ENCODE measurements around the gene TRIM17. TPM values are rescaled to one million over a fixed set of nuclear protein-coding genes. Genes with fewer than 3 reads are reported as not detected.

TRIM17 gene, protein sequence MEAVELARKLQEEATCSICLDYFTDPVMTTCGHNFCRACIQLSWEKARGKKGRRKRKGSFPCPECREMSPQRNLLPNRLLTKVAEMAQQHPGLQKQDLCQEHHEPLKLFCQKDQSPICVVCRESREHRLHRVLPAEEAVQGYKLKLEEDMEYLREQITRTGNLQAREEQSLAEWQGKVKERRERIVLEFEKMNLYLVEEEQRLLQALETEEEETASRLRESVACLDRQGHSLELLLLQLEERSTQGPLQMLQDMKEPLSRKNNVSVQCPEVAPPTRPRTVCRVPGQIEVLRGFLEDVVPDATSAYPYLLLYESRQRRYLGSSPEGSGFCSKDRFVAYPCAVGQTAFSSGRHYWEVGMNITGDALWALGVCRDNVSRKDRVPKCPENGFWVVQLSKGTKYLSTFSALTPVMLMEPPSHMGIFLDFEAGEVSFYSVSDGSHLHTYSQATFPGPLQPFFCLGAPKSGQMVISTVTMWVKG
- total RNA-seq, result under 1 TPM; 0.67 to 0.69 TPM

DNA sequence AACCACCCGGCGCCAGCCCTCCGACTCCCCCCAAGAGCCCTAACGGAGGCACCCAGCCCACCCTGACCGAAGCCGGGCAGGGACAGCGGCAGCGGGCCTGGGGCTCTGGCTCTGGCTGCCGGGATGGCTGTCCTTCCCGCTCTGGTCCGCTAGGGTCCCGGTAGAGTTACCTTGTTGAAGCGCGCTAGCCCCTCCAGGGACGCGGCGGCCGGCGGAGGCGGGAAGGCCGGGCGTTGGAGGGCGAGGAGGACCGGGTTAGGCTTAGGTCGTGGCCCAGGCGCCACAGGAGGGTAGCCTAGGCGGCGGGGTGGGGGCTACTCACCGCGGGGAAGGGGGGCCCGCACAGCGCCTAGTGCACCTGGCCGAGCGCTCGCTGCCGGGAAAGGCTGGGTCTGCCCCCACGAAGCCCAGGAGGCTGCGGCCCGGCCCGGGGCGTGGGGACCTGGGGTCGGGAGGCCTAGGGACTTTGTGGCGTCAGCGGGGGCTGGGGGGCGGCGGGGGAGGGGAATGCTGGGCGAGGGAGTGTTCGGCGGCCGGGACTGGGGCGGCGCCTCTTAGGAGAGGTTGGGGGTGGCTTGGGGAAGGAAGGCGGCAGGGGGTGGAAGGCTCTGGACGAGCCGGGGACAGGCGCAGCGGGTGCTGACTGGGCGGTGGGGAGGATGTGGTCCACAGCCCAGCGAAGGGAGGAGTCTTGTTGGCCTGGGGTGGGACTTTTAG, at the start of gene TRIM17:
Gene TRIM17 (minus strand): TSS at position 645 of the 717 bp plus-strand sequence. CDS start 1,789 bp downstream, outside the sequence.

Small RNA genes lying within 50 kb of the gene (small RNA-seq; reads per million reads assigned to genes)
- 0 reads per million in 2 donors for gene MIR4666A

Other genes starting within 250 kb of the TRIM17 start
- gene OBSCN, start 208.8 kb downstream of the TRIM17 start, total RNA-seq, result 1 to 10 TPM; 3.4 to 5.7 TPM
- gene TRIM11, start 10.0 kb downstream of the TRIM17 start, total RNA-seq, result 10 to 100 TPM; 20.0 to 23.0 TPM
- gene RNF187, start 70.5 kb upstream of the TRIM17 start, total RNA-seq, result 10 to 100 TPM; 41.3 to 49.0 TPM